Activated T-helper 9 cell treated with anti-CD3 and anti-CD28 coated beads, Interleukin-2, amount 50 U/mL, for 16 hours (primary cell): ENCODE data around the gene WWP2.

Experiments used
- DNase-seq: peaks from one replicate; pipeline ENCODE4 v3.0.0-alpha.2; 2020; ENCODE audit warnings: low read depth

Gene WWP2

GRCh38 chr16:69890114-69890891 lies 128.2 kb downstream of the WWP2 start:
- DNase-seq = no peak

- no peak for DNase-seq
These were observed 128.8 kb downstream of the WWP2 start for GRCh38 chr16:69890892-69891282.

GRCh38 chr16:69892378-69892777 lies 130.2 kb downstream of the WWP2 start:
- DNase-seq = no peak

GRCh38 chr16:69893106-69893505 lies 131.0 kb downstream of the WWP2 start:
- DNase-seq = no peak

GRCh38 chr16:69894676-69895075 lies 132.5 kb downstream of the WWP2 start:
- no peak for DNase-seq

GRCh38 chr16:69903865-69904415 lies 141.8 kb downstream of the WWP2 start:
- no peak for DNase-seq

GRCh38 chr16:69904495-69905170 lies 142.5 kb downstream of the WWP2 start:
- DNase-seq = no peak

GRCh38 chr16:69905171-69905555 lies 143.0 kb downstream of the WWP2 start:
- DNase-seq = no peak

- no peak for DNase-seq
These were observed 144.8 kb downstream of the WWP2 start for GRCh38 chr16:69906838-69907401.

- DNase-seq = no peak
These were observed 146.9 kb downstream of the WWP2 start for GRCh38 chr16:69909043-69909442.

GRCh38 chr16:69909760-69910159 lies 147.6 kb downstream of the WWP2 start:
- no peak for DNase-seq

- no peak for DNase-seq
These were observed 148.8 kb downstream of the WWP2 start for GRCh38 chr16:69910964-69911363.

- DNase-seq = no peak
These were observed 154.3 kb downstream of the WWP2 start for GRCh38 chr16:69916462-69916861.

GRCh38 chr16:69917311-69917710 lies 155.2 kb downstream of the WWP2 start:
- DNase-seq = no peak

GRCh38 chr16:69917739-69918138 lies 155.6 kb downstream of the WWP2 start:
- no peak for DNase-seq

GRCh38 chr16:69918241-69918640 lies 156.1 kb downstream of the WWP2 start:
- no peak for DNase-seq

GRCh38 chr16:69921127-69921526 lies 159.0 kb downstream of the WWP2 start:
- no peak for DNase-seq

- DNase-seq = no peak
These were observed 160.1 kb downstream of the WWP2 start for GRCh38 chr16:69922200-69922599.

GRCh38 chr16:69924041-69924775 lies 162.1 kb downstream of the WWP2 start:
- DNase-seq = no peak

- no peak for DNase-seq
These were observed 162.7 kb downstream of the WWP2 start for GRCh38 chr16:69924777-69925191.

- DNase-seq = no peak
These were observed 163.2 kb downstream of the WWP2 start for GRCh38 chr16:69925311-69925710.

- no peak for DNase-seq
These were observed 164.1 kb downstream of the WWP2 start for GRCh38 chr16:69926241-69926640.
